Measurements from ENCODE around the gene COMMD3.

- no peak for TF ChIP-seq CTCF (conservative IDR thresholded peaks at IDR 0.05; ENCODE audit: low read depth, low read length)
- no peak for TF ChIP-seq POLR2A (IDR thresholded peaks at IDR 0.05; ENCODE audit: low read depth, low read length)
- no peak for TF ChIP-seq NFE2L2 (IDR thresholded peaks at IDR 0.05; ENCODE audit: low read depth, low read length)
- no peak for TF ChIP-seq MAZ (IDR thresholded peaks at IDR 0.05; ENCODE audit: borderline replicate concordance, low read depth, low read length)
- no peak for TF ChIP-seq RAD21 (IDR thresholded peaks at IDR 0.05; ENCODE audit: low read length)
- no peak for TF ChIP-seq MXI1 (IDR thresholded peaks at IDR 0.05; ENCODE audit: borderline replicate concordance, low read depth, low read length)
- TF ChIP-seq, protein P1, sequence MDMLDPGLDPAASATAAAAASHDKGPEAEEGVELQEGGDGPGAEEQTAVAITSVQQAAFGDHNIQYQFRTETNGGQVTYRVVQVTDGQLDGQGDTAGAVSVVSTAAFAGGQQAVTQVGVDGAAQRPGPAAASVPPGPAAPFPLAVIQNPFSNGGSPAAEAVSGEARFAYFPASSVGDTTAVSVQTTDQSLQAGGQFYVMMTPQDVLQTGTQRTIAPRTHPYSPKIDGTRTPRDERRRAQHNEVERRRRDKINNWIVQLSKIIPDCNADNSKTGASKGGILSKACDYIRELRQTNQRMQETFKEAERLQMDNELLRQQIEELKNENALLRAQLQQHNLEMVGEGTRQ (IDR thresholded peaks at IDR 0.05; ENCODE audit: low read depth, low read length) = no peak
- no peak for TF ChIP-seq BHLHE40 (IDR thresholded peaks at IDR 0.05; ENCODE audit: low read depth, low read length)
- no peak for TF ChIP-seq CEBPB (IDR thresholded peaks at IDR 0.05; ENCODE audit: low read depth, low read length)
- TF ChIP-seq, protein P2, sequence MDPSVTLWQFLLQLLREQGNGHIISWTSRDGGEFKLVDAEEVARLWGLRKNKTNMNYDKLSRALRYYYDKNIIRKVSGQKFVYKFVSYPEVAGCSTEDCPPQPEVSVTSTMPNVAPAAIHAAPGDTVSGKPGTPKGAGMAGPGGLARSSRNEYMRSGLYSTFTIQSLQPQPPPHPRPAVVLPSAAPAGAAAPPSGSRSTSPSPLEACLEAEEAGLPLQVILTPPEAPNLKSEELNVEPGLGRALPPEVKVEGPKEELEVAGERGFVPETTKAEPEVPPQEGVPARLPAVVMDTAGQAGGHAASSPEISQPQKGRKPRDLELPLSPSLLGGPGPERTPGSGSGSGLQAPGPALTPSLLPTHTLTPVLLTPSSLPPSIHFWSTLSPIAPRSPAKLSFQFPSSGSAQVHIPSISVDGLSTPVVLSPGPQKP (IDR thresholded peaks at IDR 0.05; ENCODE audit: borderline replicate concordance, low read depth, low read length) = no peak
- TF ChIP-seq SMC3 (IDR thresholded peaks at IDR 0.05; ENCODE audit: low read depth, low read length) = no peak
Measured at GRCh38 chr10:22280078-22280477, 36.1 kb upstream of the COMMD3 start.
